Fibroblast of lung (primary cell): ENCODE results near the gene NAXE. TPM values are rescaled to one million over a fixed set of nuclear protein-coding genes. Genes with fewer than 3 reads are reported as not detected.
"Not testable (repeated sequence)": the region's sequence is repeated elsewhere in the genome, so short reads cannot be mapped to it uniquely, and the experiment has no call there.

Source experiments
- DNase-seq, 2 donors: peaks; one replicate each; pipeline versions ENCODE4 v3.0.0 to v3.0.0-alpha.2; 2010; ENCODE audit warnings: low read depth in 2 of 2
- H2AFZ ChIP-seq: 2 replicates; pipeline ENCODE4 v1.5.1; 2012; ENCODE audit warnings: low read length, control low read depth, inconsistent platforms
- H3K27ac ChIP-seq: 2 replicates; pipeline ENCODE4 v1.5.1; 2011; ENCODE audit warnings: low read length, control low read depth; ENCODE audit not compliant: insufficient read depth
- H3K27me3 ChIP-seq: 2 replicates; pipeline ENCODE4 v1.5.1; 2011; ENCODE audit warnings: mild to moderate bottlenecking, low read length; ENCODE audit not compliant: control insufficient read depth, insufficient read depth
- H3K36me3 ChIP-seq: 2 replicates; pipeline ENCODE4 v1.5.1; 2011; ENCODE audit warnings: low read length; ENCODE audit not compliant: control insufficient read depth, insufficient read depth
- H3K4me1 ChIP-seq: 2 replicates; pipeline ENCODE4 v1.5.1; 2011; ENCODE audit warnings: low read length; ENCODE audit not compliant: control insufficient read depth, insufficient read depth; ENCODE audit errors: extremely low read depth
- H3K4me2 ChIP-seq: 2 replicates; pipeline ENCODE4 v1.5.1; 2011; ENCODE audit warnings: low read length, control low read depth; ENCODE audit not compliant: insufficient read depth; ENCODE audit errors: extremely low read depth
- H3K4me3 ChIP-seq, 4 experiments: fragments of 200-600 bp in 1 of 4; sonication (generic) in 1 of 4; replicated peaks in 1 of 4; 2 replicates each; pipeline ENCODE4 v1.5.1; 2011 to 2016; ENCODE audit warnings: low read length in 4 of 4, low read depth in 3 of 4, mild to moderate bottlenecking in 3 of 4, control low read depth in 2 of 4, inconsistent platforms in 1 of 4, mixed read lengths in 1 of 4; ENCODE audit not compliant: insufficient read depth in 1 of 4; ENCODE audit errors: control extremely low read depth in 1 of 4
- H3K79me2 ChIP-seq: 2 replicates; pipeline ENCODE4 v1.5.1; 2012; ENCODE audit warnings: mild to moderate bottlenecking, low read length, inconsistent platforms; ENCODE audit not compliant: control insufficient read depth, insufficient read depth
- H3K9ac ChIP-seq: 2 replicates; pipeline ENCODE4 v1.5.1; 2011; ENCODE audit warnings: mild to moderate bottlenecking, low read length, control low read depth; ENCODE audit not compliant: insufficient read depth
- H3K9me3 ChIP-seq: 2 replicates; pipeline ENCODE4 v1.5.1; 2012; ENCODE audit warnings: low read depth, low read length; ENCODE audit not compliant: control insufficient read depth, insufficient read depth
- H4K20me1 ChIP-seq: 2 replicates; pipeline ENCODE4 v1.5.1; 2011; ENCODE audit warnings: low read length; ENCODE audit not compliant: control insufficient read depth, insufficient read depth; ENCODE audit errors: extremely low read depth
- CTCF ChIP-seq, 2 donors: IDR thresholded peaks in 1 of 2; conservative IDR thresholded peaks in 1 of 2; 1 replicate in 1 of 2; 2 replicates in 1 of 2; pipeline ENCODE4 v1.5.1; 2011 to 2012; ENCODE audit warnings: low read length in 2 of 2, control low read depth in 1 of 2, inconsistent platforms in 1 of 2, low read depth in 1 of 2, mild to moderate bottlenecking in 1 of 2
- EZH2 ChIP-seq: IDR thresholded peaks from 2 replicates; pipeline ENCODE4 v1.5.1; 2012; ENCODE audit warnings: low read length, control low read depth, mild to moderate bottlenecking; ENCODE audit errors: missing control alignments
- polyA plus RNA-seq, 2 donors: library from polyadenylated mRNA; depleted of rRNA in 1 of 2; stranded (reverse) in 1 of 2; unstranded in 1 of 2; fragments of >200 nt; gene quantifications; 2 replicates each; pipeline ENCODE4 v1.2.1, GENCODE V29; 2011 to 2012; ENCODE audit warnings: missing spikeins in 1 of 2
- total RNA-seq: library from RNA; depleted of rRNA; stranded (reverse); fragments of >200 nt; gene quantifications from 2 replicates; pipeline ENCODE4 v1.2.1, GENCODE V29; 2014

Gene NAXE
- total and polyA plus RNA-seq, 2 donors (not counting 1 experiment from before 2014, with no cell fraction given), result 41.6 to 64.4 TPM

GRCh38 chr1:156551066-156551643 lies 40.4 kb upstream of the NAXE start:
- no peak overlapping the region for H3K4me2 ChIP-seq
- DNase-seq, result no peak
- H3K27ac ChIP-seq, result no peak overlapping the region
- no peaks in the 10 kb centered on the region for H3K27me3 ChIP-seq
- no peaks in the 10 kb centered on the region for H4K20me1 ChIP-seq
- peaks cover 27% of the 10 kb centered on the region for H3K36me3 ChIP-seq
- H3K4me1 ChIP-seq, result no peaks in the 10 kb centered on the region
- TF ChIP-seq EZH2, result no peak
- TF ChIP-seq CTCF (conservative IDR thresholded peaks at IDR 0.05 in 1 of 2, IDR thresholded peaks at IDR 0.05 in 1 of 2; ENCODE audit: low read depth in 1 of 2, low read length in 2 of 2), result no peak
- H3K9ac ChIP-seq, result no peak overlapping the region
- no peaks in the 10 kb centered on the region for H3K79me2 ChIP-seq
- H3K4me3 ChIP-seq, result no peak overlapping the region
- H2AFZ ChIP-seq, result no peak overlapping the region
- H3K9me3 ChIP-seq, result no peaks in the 10 kb centered on the region

- TF ChIP-seq EZH2 (no peak), CTCF (conservative IDR thresholded peaks at IDR 0.05 in 1 of 2, IDR thresholded peaks at IDR 0.05 in 1 of 2; ENCODE audit: low read depth in 1 of 2, low read length in 2 of 2) (no peak)
- H3K27me3 ChIP-seq, result no peaks in the 10 kb centered on the region
- no peaks in the 10 kb centered on the region for H3K4me1 ChIP-seq
- H3K9me3 ChIP-seq, result no peaks in the 10 kb centered on the region
- H3K4me3 ChIP-seq, result no peak overlapping the region
- H3K4me2 ChIP-seq, result no peak overlapping the region
- H3K27ac ChIP-seq, result no peak overlapping the region
- no peak overlapping the region for H3K9ac ChIP-seq
- H3K36me3 ChIP-seq, result peaks cover 31% of the 10 kb centered on the region
- H4K20me1 ChIP-seq, result no peaks in the 10 kb centered on the region
- H3K79me2 ChIP-seq, result no peaks in the 10 kb centered on the region
- DNase-seq, result peak in 1 of 2 donors; percentile 27
- H2AFZ ChIP-seq, result no peak overlapping the region
Observed at GRCh38 chr1:156551869-156552268, 39.7 kb upstream of the NAXE start.

GRCh38 chr1:156552518-156552917 lies 39.1 kb upstream of the NAXE start:
- no peak for DNase-seq
- Histone ChIP-seq H4K20me1 (no peaks in the 10 kb centered on the region), H3K27ac (no peak overlapping the region), H3K4me2 (no peak overlapping the region), H3K79me2 (no peaks in the 10 kb centered on the region), H3K9me3 (no peaks in the 10 kb centered on the region), H2AFZ (no peak overlapping the region), H3K4me1 (no peaks in the 10 kb centered on the region), H3K27me3 (no peaks in the 10 kb centered on the region), H3K36me3 (peaks cover 28% of the 10 kb centered on the region), H3K4me3 (no peak overlapping the region), H3K9ac (no peak overlapping the region)
- TF ChIP-seq CTCF (conservative IDR thresholded peaks at IDR 0.05 in 1 of 2, IDR thresholded peaks at IDR 0.05 in 1 of 2; ENCODE audit: low read depth in 1 of 2, low read length in 2 of 2) (no peak), EZH2 (no peak)

GRCh38 chr1:156552937-156553336 lies 38.6 kb upstream of the NAXE start:
- not testable (repeated sequence) for H3K9ac ChIP-seq, H3K79me2 ChIP-seq, H3K27ac ChIP-seq, H3K4me1 ChIP-seq, H2AFZ ChIP-seq, H3K9me3 ChIP-seq, H4K20me1 ChIP-seq, H3K4me3 ChIP-seq, DNase-seq, H3K4me2 ChIP-seq, H3K27me3 ChIP-seq
- H3K36me3 ChIP-seq, result peaks cover 27% of the 10 kb centered on the region
